CD8-positive, alpha-beta memory T cell (primary cell): ENCODE results near the gene SAMD3. TPM values are rescaled to one million over a fixed set of nuclear protein-coding genes. Genes with fewer than 3 reads are reported as not detected.
A peak's percentile ranks its signal among the peaks of the same experiment; 100 is the strongest.
"Not testable (repeated sequence)": the region's sequence is repeated elsewhere in the genome, so short reads cannot be mapped to it uniquely, and the experiment has no call there.

Source experiments
- CTCF ChIA-PET: fragments of 350-600 bp; sonication (Branson Sonifier 250); formaldehyde crosslinking; loops from one replicate; lab custom pipeline; 2021; ENCODE audit warnings: antibody characterized with exemption; lab: Charles Lee
- POLR2A ChIA-PET: fragments of 350-600 bp; sonication (Branson Sonifier 250); formaldehyde crosslinking; loops from one replicate; lab custom pipeline; 2021; ENCODE audit warnings: antibody characterized with exemption; lab: Charles Lee
- DNase-seq, 5 donors: peaks; one replicate each; pipeline versions ENCODE4 v3.0.0 to v3.0.0-alpha.2; 2020 to 2022; ENCODE audit warnings: mixed read lengths in 1 of 5
- H3K27ac ChIP-seq: one replicate; pipeline ENCODE4 v1.7.0; 2013; ENCODE audit warnings: low read depth, mild to moderate bottlenecking, low read length, moderate library complexity
- H3K27me3 ChIP-seq: 2 replicates; pipeline ENCODE4 v1.7.0; 2013; ENCODE audit warnings: low read length, mild to moderate bottlenecking; ENCODE audit not compliant: insufficient read depth, poor library complexity, severe bottlenecking
- H3K36me3 ChIP-seq: 2 replicates; pipeline ENCODE4 v1.7.0; 2013; ENCODE audit warnings: mild to moderate bottlenecking, low read length, moderate library complexity; ENCODE audit not compliant: insufficient read depth
- H3K4me1 ChIP-seq: 2 replicates; pipeline ENCODE4 v1.7.0; 2013; ENCODE audit warnings: mild to moderate bottlenecking, low read length, moderate library complexity; ENCODE audit not compliant: insufficient read depth
- H3K4me3 ChIP-seq: 2 replicates; pipeline ENCODE4 v1.7.0; 2013; ENCODE audit warnings: mild to moderate bottlenecking, low read length
- H3K9me3 ChIP-seq: 2 replicates; pipeline ENCODE4 v1.7.0; 2013; ENCODE audit warnings: mild to moderate bottlenecking, low read length
- H3K27ac Mint-ChIP-seq, 8 donors: one replicate each; pipeline ENCODE4 v1.8.0; 2020 to 2021; ENCODE audit warnings: mixed read lengths in 8 of 8, mild to moderate bottlenecking in 6 of 8, inconsistent platforms in 3 of 8, moderate library complexity in 3 of 8
- H3K27me3 Mint-ChIP-seq, 2 donors: one replicate each; pipeline ENCODE4 v1.8.0; 2020 to 2021; ENCODE audit warnings: mixed read lengths in 2 of 2, mild to moderate bottlenecking in 1 of 2, moderate library complexity in 1 of 2
- H3K36me3 Mint-ChIP-seq, 3 donors: one replicate each; pipeline ENCODE4 v1.8.0; 2020 to 2021; ENCODE audit warnings: mixed read lengths in 3 of 3, inconsistent platforms in 1 of 3, mild to moderate bottlenecking in 1 of 3
- H3K4me1 Mint-ChIP-seq, 3 donors: one replicate each; pipeline ENCODE4 v1.8.0; 2020 to 2021; ENCODE audit warnings: mixed read lengths in 3 of 3, inconsistent platforms in 1 of 3, mild to moderate bottlenecking in 1 of 3
- H3K4me3 Mint-ChIP-seq, 7 donors: one replicate each; pipeline ENCODE4 v1.8.0; 2020 to 2021; ENCODE audit warnings: mixed read lengths in 7 of 7, mild to moderate bottlenecking in 6 of 7, moderate library complexity in 4 of 7, inconsistent platforms in 2 of 7
- H3K9me3 Mint-ChIP-seq, 5 donors: one replicate each; pipeline ENCODE4 v1.8.0; 2020 to 2022; ENCODE audit warnings: mixed read lengths in 5 of 5, mild to moderate bottlenecking in 3 of 5, moderate library complexity in 2 of 5, inconsistent platforms in 1 of 5
- polyA plus RNA-seq: library from polyadenylated mRNA; unstranded; fragments of 300-500 nt; fragmentation: Illumina TruSeq; gene quantifications from one replicate; pipeline ENCODE4 v1.2.3, GENCODE V29; 2021
- total RNA-seq, 2 experiments: library from RNA; stranded (reverse); gene quantifications; one replicate each; pipeline ENCODE4 v1.2.3, GENCODE V29; 2021

The SAMD3 gene
- total and polyA plus RNA-seq, 3 experiments from 2014 or later: 12.5 to 220 (median 14.5) TPM

DNA sequence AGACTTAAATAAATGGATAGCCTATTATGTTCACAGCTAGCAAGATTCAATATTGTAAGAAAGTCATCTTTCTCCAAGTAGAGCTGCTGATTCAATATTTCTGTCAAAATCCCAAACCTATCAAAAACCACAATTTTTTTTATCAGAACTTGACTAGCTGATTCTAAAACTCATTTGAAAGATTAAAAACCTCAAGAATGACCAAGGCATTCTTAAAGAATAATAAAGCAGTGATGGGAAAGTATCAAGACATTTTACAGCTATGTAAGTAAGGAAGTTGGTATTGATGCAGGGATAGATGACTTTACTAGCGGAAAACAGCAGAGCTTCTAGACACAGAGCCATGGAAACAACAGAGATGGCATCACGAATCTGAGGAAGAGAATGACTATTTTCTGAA lies 64.7 kb downstream of the SAMD3 start:
- Histone ChIP-seq H3K4me3 (no peak overlapping the region), H3K36me3 (peaks cover 9% of the 10 kb centered on the region), H3K27me3 (no peaks in the 10 kb centered on the region), H3K9me3 (no peaks in the 10 kb centered on the region), H3K27ac (no peak overlapping the region), H3K4me1 (no peaks in the 10 kb centered on the region)
- Mint-ChIP-seq H3K27ac (peak overlapping the region in 5 of 8 donors; percentile 24 to 73 (median 38)), H3K4me3 (no peak overlapping the region), H3K36me3 (peaks cover 28 to 72% (median 29%) of the 10 kb centered on the region in 3 donors), H3K27me3 (no peaks in the 10 kb centered on the region), H3K9me3 (peaks cover 0 to 6% (median 0%) of the 10 kb centered on the region in 5 donors), H3K4me1 (peaks cover 31 to 47% (median 36%) of the 10 kb centered on the region in 3 donors)
- ChIA-PET CTCF (no interaction called here), POLR2A (no interaction called here)
- no peak for DNase-seq

DNA sequence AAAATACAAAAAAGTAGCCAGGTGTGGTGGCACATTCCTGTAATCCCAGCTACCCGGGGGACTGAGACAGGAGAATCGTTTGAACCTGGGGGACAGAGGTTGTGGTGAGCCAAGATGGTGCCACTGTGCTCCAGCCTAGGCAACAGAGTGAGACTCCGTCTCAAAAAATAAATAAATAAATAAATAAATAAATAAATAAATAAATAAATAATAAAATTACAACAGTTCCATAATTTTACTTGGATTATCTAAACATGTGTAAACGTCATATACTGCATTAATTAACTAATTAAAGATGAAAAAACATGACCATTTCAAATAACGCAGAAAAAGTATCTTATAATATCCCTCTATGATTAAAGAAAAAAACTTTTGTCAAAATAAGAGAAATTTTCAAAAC lies 65.8 kb downstream of the SAMD3 start:
- Mint-ChIP-seq H3K9me3 (peaks cover 0 to 6% (median 0%) of the 10 kb centered on the region in 5 donors), H3K27me3 (no peaks in the 10 kb centered on the region), H3K27ac (peak overlapping the region in 3 of 8 donors; percentile 9 to 75 (median 43)), H3K4me1 (peaks cover 29 to 41% (median 32%) of the 10 kb centered on the region in 3 donors), H3K36me3 (peaks cover 28 to 73% (median 29%) of the 10 kb centered on the region in 3 donors), H3K4me3 (no peak overlapping the region)
- peaks cover 12% of the 10 kb centered on the region for H3K36me3 ChIP-seq
- H3K9me3 ChIP-seq: no peaks in the 10 kb centered on the region
- DNase-seq: no peak
- POLR2A ChIA-PET: no interaction called here
- CTCF ChIA-PET: no interaction called here
- no peak overlapping the region for H3K4me3 ChIP-seq
- no peaks in the 10 kb centered on the region for H3K27me3 ChIP-seq
- H3K27ac ChIP-seq: no peak overlapping the region
- no peaks in the 10 kb centered on the region for H3K4me1 ChIP-seq

DNA sequence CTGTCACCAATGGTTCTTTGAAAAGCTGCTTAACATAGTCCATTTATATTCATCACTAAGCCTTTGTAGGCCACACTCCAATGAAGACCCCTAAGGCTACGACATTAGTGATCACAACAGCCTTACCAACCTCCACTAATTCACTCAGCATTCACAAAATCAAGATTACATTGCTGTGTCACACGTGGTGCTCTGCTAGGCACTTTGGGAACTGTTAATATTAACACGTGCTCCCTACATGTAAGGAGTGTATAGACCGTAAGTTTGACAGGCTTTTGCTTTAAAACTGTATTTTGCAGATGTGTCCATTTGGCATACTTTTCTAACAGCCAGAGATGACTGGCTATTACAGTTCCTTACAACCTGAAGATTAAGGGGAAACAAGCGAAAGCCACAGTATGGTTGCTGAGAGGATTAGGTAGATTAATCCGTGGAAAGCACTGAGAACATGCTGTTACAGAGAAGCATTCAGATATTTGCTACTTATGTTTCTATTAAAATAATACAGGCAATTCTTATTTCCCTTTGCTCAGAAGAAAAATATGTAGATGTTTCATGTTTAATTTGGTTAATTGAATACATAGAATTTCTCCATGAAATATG lies 69.7 kb downstream of the SAMD3 start:
- H3K9me3 ChIP-seq: no peaks in the 10 kb centered on the region
- Mint-ChIP-seq H3K27me3 (peaks cover 0 to 2% of the 10 kb centered on the region in 2 donors), H3K4me1 (peaks cover 13 to 31% (median 16%) of the 10 kb centered on the region in 3 donors), H3K4me3 (no peak overlapping the region), H3K36me3 (peaks cover 23 to 75% (median 24%) of the 10 kb centered on the region in 3 donors), H3K27ac (peak overlapping the region in 1 of 8 donors; percentile 32), H3K9me3 (no peaks in the 10 kb centered on the region)
- CTCF ChIA-PET: interaction anchor here (0.9 kb wide), 1 partner anchor 129 kb away, joined by 3 read pairs; no protein-coding TSS in a partner anchor
- no peak for DNase-seq
- peaks cover 20% of the 10 kb centered on the region for H3K36me3 ChIP-seq
- H3K4me3 ChIP-seq: no peak overlapping the region
- no peak overlapping the region for H3K27ac ChIP-seq
- H3K4me1 ChIP-seq: no peaks in the 10 kb centered on the region
- H3K27me3 ChIP-seq: no peaks in the 10 kb centered on the region
- POLR2A ChIA-PET: no interaction called here

DNA sequence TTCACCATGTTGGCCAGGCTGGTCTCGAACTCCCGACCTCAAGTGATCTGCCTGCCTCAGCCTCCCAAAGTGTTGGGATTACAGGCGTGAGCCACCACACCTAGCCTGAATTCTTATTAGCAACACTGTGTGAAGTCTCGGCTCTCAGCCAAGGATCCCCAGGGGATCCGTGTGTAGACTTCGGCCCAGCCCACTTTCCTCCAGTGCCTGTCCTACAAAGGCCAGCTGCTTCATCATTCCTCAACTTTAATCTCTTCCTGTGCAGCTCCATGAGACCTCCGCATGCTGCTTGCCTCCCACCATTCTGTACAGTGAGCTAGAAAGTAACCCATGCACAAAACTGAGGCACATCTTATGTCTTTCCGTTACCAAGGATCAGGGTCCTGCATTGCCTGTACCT lies 71.8 kb downstream of the SAMD3 start:
- Histone ChIP-seq H3K4me1 (no peaks in the 10 kb centered on the region), H3K27ac (no peak overlapping the region), H3K9me3 (no peaks in the 10 kb centered on the region), H3K4me3 (no peak overlapping the region), H3K36me3 (peaks cover 29% of the 10 kb centered on the region), H3K27me3 (no peaks in the 10 kb centered on the region)
- H3K4me1 Mint-ChIP-seq: peaks cover 17 to 41% (median 23%) of the 10 kb centered on the region in 3 donors
- DNase-seq: no peak
- H3K27me3 Mint-ChIP-seq: peaks cover 0 to 2% of the 10 kb centered on the region in 2 donors
- peaks cover 22 to 84% (median 24%) of the 10 kb centered on the region in 3 donors for H3K36me3 Mint-ChIP-seq
- H3K4me3 Mint-ChIP-seq: no peak overlapping the region
- H3K9me3 Mint-ChIP-seq: no peaks in the 10 kb centered on the region
- CTCF ChIA-PET: interaction anchor here (1.0 to 2.3 kb wide), 2 partner anchors 11 to 12 kb away, joined by 3 to 6 read pairs; no protein-coding TSS in a partner anchor
- POLR2A ChIA-PET: no interaction called here
- H3K27ac Mint-ChIP-seq: peak overlapping the region in 4 of 8 donors; percentile 50 to 90 (median 66)

GRCh38 chr6:130149016-130149415 lies 73.7 kb downstream of the SAMD3 start:
- POLR2A ChIA-PET, H3K4me3 Mint-ChIP-seq, H3K9me3 Mint-ChIP-seq, H3K27ac ChIP-seq, H3K27me3 ChIP-seq, H3K27me3 Mint-ChIP-seq, H3K4me1 ChIP-seq, H3K4me3 ChIP-seq, H3K9me3 ChIP-seq, DNase-seq: not testable (repeated sequence)
- peaks cover 25 to 87% (median 26%) of the 10 kb centered on the region in 3 donors for H3K36me3 Mint-ChIP-seq
- H3K4me1 Mint-ChIP-seq: peaks cover 17 to 48% (median 23%) of the 10 kb centered on the region in 3 donors
- H3K27ac Mint-ChIP-seq: peak overlapping the region in 5 of 8 donors; percentile 14 to 91 (median 62)
- H3K36me3 ChIP-seq: peaks cover 30% of the 10 kb centered on the region
- CTCF ChIA-PET: interaction anchor here (1.1 to 2.3 kb wide), 2 partner anchors 10 to 102 kb away, joined by 3 to 6 read pairs; no protein-coding TSS in a partner anchor

DNA sequence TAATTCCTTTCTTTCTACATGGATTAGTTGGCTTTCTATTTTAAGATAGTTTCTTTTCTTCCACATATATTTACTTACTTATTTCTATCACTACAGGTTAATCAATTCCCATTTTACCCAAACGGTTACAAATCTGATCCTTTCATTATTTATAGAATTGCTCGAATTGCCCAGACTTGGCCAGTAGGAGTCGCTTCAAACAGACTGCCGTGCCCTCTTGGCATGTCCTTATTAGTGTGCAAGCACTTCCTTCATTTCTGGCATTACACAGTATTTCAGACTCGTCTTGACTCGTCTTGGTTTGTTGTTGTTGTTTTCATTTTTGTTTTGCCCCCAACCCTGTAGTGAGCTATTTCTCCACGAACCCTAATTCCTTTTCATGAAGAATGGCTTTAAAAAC lies 74.6 kb downstream of the SAMD3 start:
- Histone ChIP-seq H3K27ac (no peak overlapping the region), H3K4me3 (no peak overlapping the region), H3K27me3 (no peaks in the 10 kb centered on the region), H3K4me1 (no peaks in the 10 kb centered on the region), H3K36me3 (peaks cover 32% of the 10 kb centered on the region), H3K9me3 (no peaks in the 10 kb centered on the region)
- Mint-ChIP-seq H3K4me3 (no peak overlapping the region), H3K27me3 (peaks cover 0 to 4% of the 10 kb centered on the region in 2 donors), H3K9me3 (no peaks in the 10 kb centered on the region), H3K4me1 (peaks cover 19 to 52% (median 23%) of the 10 kb centered on the region in 3 donors), H3K36me3 (peaks cover 32 to 91% (median 33%) of the 10 kb centered on the region in 3 donors), H3K27ac (peak overlapping the region; percentile 29 to 91 (median 60))
- DNase-seq: peak in 1 of 5 donors; percentile 4
- ChIA-PET CTCF (interaction anchor here (1.1 kb wide), 1 partner anchor 101 kb away, joined by 3 read pairs; no protein-coding TSS in a partner anchor), POLR2A (no interaction called here)

DNA sequence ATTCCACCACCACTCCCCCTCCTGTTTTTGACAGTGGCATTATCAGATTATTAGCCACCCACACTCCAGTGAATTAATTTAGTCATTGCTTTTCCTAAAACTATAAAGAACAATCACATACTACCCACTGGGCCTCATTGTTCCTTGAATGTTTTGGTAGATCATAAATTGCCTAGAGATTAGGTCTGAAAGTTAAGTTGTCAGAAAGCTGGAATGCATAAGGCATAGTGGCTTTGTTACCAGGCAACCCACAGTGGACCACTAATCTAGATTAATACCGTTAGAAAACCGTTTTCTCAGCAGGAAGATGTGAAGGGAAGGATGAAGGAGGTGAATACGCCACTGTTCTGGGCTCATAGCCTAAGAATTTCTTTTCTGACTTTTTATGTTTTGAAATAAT lies 75.6 kb downstream of the SAMD3 start:
- H3K27me3 ChIP-seq: no peaks in the 10 kb centered on the region
- Mint-ChIP-seq H3K27ac (peak overlapping the region; percentile 27 to 93 (median 70)), H3K4me1 (peaks cover 21 to 60% (median 30%) of the 10 kb centered on the region in 3 donors), H3K9me3 (no peaks in the 10 kb centered on the region), H3K36me3 (peaks cover 35 to 93% (median 41%) of the 10 kb centered on the region in 3 donors), H3K4me3 (no peak overlapping the region), H3K27me3 (peaks cover 0 to 4% of the 10 kb centered on the region in 2 donors)
- no peaks in the 10 kb centered on the region for H3K9me3 ChIP-seq
- H3K4me1 ChIP-seq: no peaks in the 10 kb centered on the region
- H3K4me3 ChIP-seq: no peak overlapping the region
- H3K27ac ChIP-seq: no peak overlapping the region
- ChIA-PET CTCF (no interaction called here), POLR2A (no interaction called here)
- peaks cover 34% of the 10 kb centered on the region for H3K36me3 ChIP-seq
- DNase-seq: no peak

DNA sequence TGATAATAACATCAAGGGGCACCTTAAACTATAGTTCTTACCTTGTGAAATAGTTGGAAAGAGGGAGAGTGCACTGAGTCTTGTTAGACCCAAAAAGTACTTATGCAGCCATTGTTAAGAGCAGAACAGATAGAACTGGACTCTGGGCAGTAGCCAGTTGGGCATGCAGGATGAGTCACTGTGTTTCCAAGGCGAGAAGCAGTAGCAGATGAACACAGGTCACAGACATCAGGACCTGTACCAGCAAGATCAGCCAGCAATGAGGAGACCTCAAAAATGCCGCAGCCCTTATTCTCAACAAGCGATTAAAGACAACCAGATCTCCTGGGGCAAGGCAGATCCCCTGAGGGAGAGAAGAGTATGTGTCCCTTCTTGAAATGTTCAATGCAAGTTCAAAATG lies 79.0 kb downstream of the SAMD3 start:
- H3K27ac Mint-ChIP-seq: peak overlapping the region in 7 of 8 donors; percentile 11 to 94 (median 55)

More for the DNA sequence above, 79.0 kb downstream of the SAMD3 start:
- Histone ChIP-seq H3K9me3 (no peaks in the 10 kb centered on the region), H3K4me3 (no peak overlapping the region), H3K27ac (no peak overlapping the region), H3K4me1 (peaks cover 11% of the 10 kb centered on the region), H3K36me3 (peaks cover 22% of the 10 kb centered on the region), H3K27me3 (no peaks in the 10 kb centered on the region)
- H3K9me3 Mint-ChIP-seq: no peaks in the 10 kb centered on the region
- no peak overlapping the region for H3K4me3 Mint-ChIP-seq
- H3K27me3 Mint-ChIP-seq: peaks cover 0 to 2% of the 10 kb centered on the region in 2 donors
- H3K4me1 Mint-ChIP-seq: peaks cover 39 to 70% (median 57%) of the 10 kb centered on the region in 3 donors
- CTCF ChIA-PET: no interaction called here
- DNase-seq: no peak
- POLR2A ChIA-PET: no interaction called here
- peaks cover 24 to 87% (median 38%) of the 10 kb centered on the region in 3 donors for H3K36me3 Mint-ChIP-seq
